ENCODE measurements around the gene PSMA8.

DNA sequence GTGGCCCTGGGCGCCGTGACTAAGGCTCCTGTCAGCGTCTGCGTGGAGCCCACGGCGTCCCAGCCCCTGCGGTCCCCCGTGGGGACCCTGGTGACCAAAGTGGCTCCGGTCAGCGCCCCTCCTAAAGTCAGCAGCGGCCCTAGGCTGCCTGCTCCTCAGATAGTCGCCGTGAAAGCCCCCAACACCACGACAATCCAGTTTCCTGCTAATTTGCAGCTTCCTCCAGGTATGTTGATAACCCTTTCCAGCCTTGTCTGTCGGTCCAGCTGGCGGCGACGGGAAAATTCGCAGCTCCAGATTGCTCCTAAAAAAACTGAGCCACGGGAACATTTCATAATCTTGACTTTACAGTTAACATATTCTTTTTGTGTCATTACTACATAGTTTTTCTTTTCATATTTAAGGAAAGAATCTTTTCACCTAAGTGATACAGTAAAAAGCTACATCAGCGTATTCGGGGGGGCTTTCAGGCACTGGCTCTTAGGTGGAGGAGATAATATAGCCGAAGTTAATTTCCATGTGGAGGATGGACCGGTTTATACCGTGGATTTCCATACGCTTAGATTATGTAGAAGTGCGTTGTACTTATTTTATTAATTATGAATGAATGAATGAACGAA is 93.5 kb downstream of the PSMA8 start:
- TF ChIP-seq, protein P1, sequence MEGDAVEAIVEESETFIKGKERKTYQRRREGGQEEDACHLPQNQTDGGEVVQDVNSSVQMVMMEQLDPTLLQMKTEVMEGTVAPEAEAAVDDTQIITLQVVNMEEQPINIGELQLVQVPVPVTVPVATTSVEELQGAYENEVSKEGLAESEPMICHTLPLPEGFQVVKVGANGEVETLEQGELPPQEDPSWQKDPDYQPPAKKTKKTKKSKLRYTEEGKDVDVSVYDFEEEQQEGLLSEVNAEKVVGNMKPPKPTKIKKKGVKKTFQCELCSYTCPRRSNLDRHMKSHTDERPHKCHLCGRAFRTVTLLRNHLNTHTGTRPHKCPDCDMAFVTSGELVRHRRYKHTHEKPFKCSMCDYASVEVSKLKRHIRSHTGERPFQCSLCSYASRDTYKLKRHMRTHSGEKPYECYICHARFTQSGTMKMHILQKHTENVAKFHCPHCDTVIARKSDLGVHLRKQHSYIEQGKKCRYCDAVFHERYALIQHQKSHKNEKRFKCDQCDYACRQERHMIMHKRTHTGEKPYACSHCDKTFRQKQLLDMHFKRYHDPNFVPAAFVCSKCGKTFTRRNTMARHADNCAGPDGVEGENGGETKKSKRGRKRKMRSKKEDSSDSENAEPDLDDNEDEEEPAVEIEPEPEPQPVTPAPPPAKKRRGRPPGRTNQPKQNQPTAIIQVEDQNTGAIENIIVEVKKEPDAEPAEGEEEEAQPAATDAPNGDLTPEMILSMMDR (IDR thresholded peaks at IDR 0.05) = no peak
- no peak for TF ChIP-seq POLR2A (IDR thresholded peaks at IDR 0.05)
